ENCODE results near the gene NKAIN1.

- TF ChIP-seq CTCF (IDR thresholded peaks at IDR 0.05; ENCODE audit: low read depth, low read length, poor library complexity, severe bottlenecking) (no peak), EZH2phosphoT487 (IDR thresholded peaks at IDR 0.05; ENCODE audit: borderline replicate concordance, low read length) (no peak)
Observed at GRCh38 chr1:31133368-31133767, 106.3 kb downstream of the NKAIN1 start.

Measured in DOHH2 (cell line).